HepG2 (cell line): ENCODE results near the gene TMEM269. TPM values are rescaled to one million over a fixed set of nuclear protein-coding genes. Genes with fewer than 3 reads are reported as not detected.
A peak's percentile ranks its signal among the peaks of the same experiment; 100 is the strongest.

Experiments used
- CAMTA2 ChIP-seq: sonication (generic); formaldehyde crosslinking; IDR thresholded peaks from 2 replicates; pipeline ENCODE4 v1.4.0; 2020; ENCODE audit warnings: mild to moderate bottlenecking, missing genetic modification reagents, borderline replicate concordance
- CREB1 ChIP-seq, 2 experiments: fragments of 450-650 bp in 1 of 2; IDR thresholded peaks; 2 replicates each; pipeline ENCODE4 v1.6.1; 2016 to 2017; ENCODE audit warnings: control low read depth in 1 of 2, mild to moderate bottlenecking in 1 of 2, missing compliant biosample characterization in 1 of 2, missing genetic modification characterization in 1 of 2
- FOSL2 ChIP-seq: sonication (generic); formaldehyde crosslinking; IDR thresholded peaks from 2 replicates; pipeline ENCODE4 v1.4.0; 2020; ENCODE audit warnings: missing genetic modification reagents
- FOXM1 ChIP-seq: sonication (generic); formaldehyde crosslinking; IDR thresholded peaks from 2 replicates; pipeline ENCODE4 v1.5.0; 2020; ENCODE audit warnings: missing genetic modification reagents
- JUNB ChIP-seq: sonication (generic); formaldehyde crosslinking; IDR thresholded peaks from 2 replicates; pipeline ENCODE4 v1.8.0; 2022; ENCODE audit warnings: missing genetic modification reagents, mild to moderate bottlenecking, borderline replicate concordance
- MYC ChIP-seq: sonication (generic); formaldehyde crosslinking; IDR thresholded peaks from 2 replicates; pipeline ENCODE4 v1.9.0; 2021; ENCODE audit warnings: missing genetic modification reagents, borderline replicate concordance
- NFIB ChIP-seq: sonication (generic); formaldehyde crosslinking; IDR thresholded peaks from 2 replicates; pipeline ENCODE4 v1.9.0; 2021; ENCODE audit warnings: missing genetic modification reagents, mild to moderate bottlenecking, borderline replicate concordance
- RAD51 ChIP-seq: fragments of 450-650 bp; IDR thresholded peaks from 2 replicates; pipeline ENCODE4 v1.6.1; 2016; ENCODE audit warnings: borderline replicate concordance
- REXO4 ChIP-seq: sonication (generic); formaldehyde crosslinking; IDR thresholded peaks from 2 replicates; pipeline ENCODE4 v1.8.0; 2022; ENCODE audit warnings: missing genetic modification reagents, mild to moderate bottlenecking, borderline replicate concordance
- RXRA ChIP-seq: sonication (generic); formaldehyde crosslinking; IDR thresholded peaks from 2 replicates; pipeline ENCODE4 v1.5.1; 2020; ENCODE audit warnings: missing genetic modification reagents
- SIX1 ChIP-seq: sonication (generic); formaldehyde crosslinking; IDR thresholded peaks from 2 replicates; pipeline ENCODE4 v1.4.0; 2020; ENCODE audit warnings: missing genetic modification reagents, borderline replicate concordance
- STAG1 ChIP-seq: sonication (generic); formaldehyde crosslinking; IDR thresholded peaks from 2 replicates; pipeline ENCODE4 v1.4.0; 2020; ENCODE audit warnings: missing genetic modification reagents
- XRCC5 ChIP-seq: fragments of 200-400 bp; formaldehyde crosslinking; optimal IDR thresholded peaks from 2 replicates; pipeline ENCODE3; 2017; ENCODE audit warnings: mild to moderate bottlenecking, low read length
- YY1 ChIP-seq: IDR thresholded peaks from 2 replicates; pipeline ENCODE4 v1.6.1; 2011; ENCODE audit warnings: low read length, low read depth, moderate library complexity, mild to moderate bottlenecking; ENCODE audit not compliant: insufficient read depth, insufficient replicate concordance
- ZNF143 ChIP-seq: sonication (generic); formaldehyde crosslinking; IDR thresholded peaks from 2 replicates; pipeline ENCODE4 v1.4.0; 2020; ENCODE audit warnings: missing genetic modification reagents
- ZNF207 ChIP-seq: fragments of 450-650 bp; IDR thresholded peaks from 2 replicates; pipeline ENCODE4 v1.6.1; 2016; ENCODE audit warnings: antibody characterized with exemption, borderline replicate concordance
- ZNF264 ChIP-seq: sonication (generic); formaldehyde crosslinking; IDR thresholded peaks from 2 replicates; pipeline ENCODE4 v1.4.0; 2020; ENCODE audit warnings: missing genetic modification reagents
- ZNF431 ChIP-seq: sonication (generic); formaldehyde crosslinking; IDR thresholded peaks from 2 replicates; pipeline ENCODE4 v1.9.0; 2022; ENCODE audit warnings: missing genetic modification reagents, low read depth, mild to moderate bottlenecking, borderline replicate concordance
- ZNF549 ChIP-seq: sonication (generic); formaldehyde crosslinking; IDR thresholded peaks from 2 replicates; pipeline ENCODE4 v1.5.0; 2020; ENCODE audit warnings: missing genetic modification reagents
- ZNF674 ChIP-seq: sonication (generic); formaldehyde crosslinking; IDR thresholded peaks from 2 replicates; pipeline ENCODE4 v1.5.0; 2020; ENCODE audit warnings: low read depth, mild to moderate bottlenecking, missing genetic modification reagents
- ZNF75D ChIP-seq: sonication (generic); formaldehyde crosslinking; IDR thresholded peaks from 2 replicates; pipeline ENCODE4 v1.8.1; 2023; ENCODE audit warnings: missing genetic modification reagents, mild to moderate bottlenecking, borderline replicate concordance
- polyA plus RNA-seq, 8 experiments: library from polyadenylated mRNA; depleted of rRNA in 3 of 8; stranded (reverse) in 7 of 8; unstranded in 1 of 8; fragments of >200 nt; fragmentation: Illumina TruSeq in 4 of 8; extraction: Trizol in 4 of 8; gene quantifications; 2 replicates each; pipeline versions ENCODE4 v1.2.1 to v1.2.3, GENCODE V29; 2011 to 2016; ENCODE audit warnings: low read depth in 4 of 8, missing spikeins in 1 of 8, mixed read lengths in 1 of 8; ENCODE audit not compliant: insufficient read depth in 1 of 8
- total RNA-seq, 5 experiments: library from RNA; depleted of rRNA; stranded (reverse); fragments of >200 nt; fragmentation: Illumina TruSeq; extraction: Trizol; gene quantifications; 2 replicates each; pipeline ENCODE4 v1.2.3, GENCODE V29; 2016; ENCODE audit warnings: low read depth in 1 of 5
- TF ChIP-seq, protein P1 (sequence below): sonication (generic); formaldehyde crosslinking; IDR thresholded peaks from 2 replicates; pipeline ENCODE4 v1.9.0; 2022; ENCODE audit warnings: missing genetic modification reagents, mild to moderate bottlenecking, borderline replicate concordance
- TF ChIP-seq, protein P2 (sequence below): sonication (generic); formaldehyde crosslinking; conservative IDR thresholded peaks from 2 replicates; pipeline ENCODE4 v1.4.0; 2020; ENCODE audit warnings: mild to moderate bottlenecking, missing genetic modification reagents, moderate library complexity

The TMEM269 gene
- total and polyA plus RNA-seq, 2 of the 13 experiments (the other 11 are each of a cell fraction or from before 2014, with no cell fraction given) = 0.15 to 0.21 TPM

DNA sequence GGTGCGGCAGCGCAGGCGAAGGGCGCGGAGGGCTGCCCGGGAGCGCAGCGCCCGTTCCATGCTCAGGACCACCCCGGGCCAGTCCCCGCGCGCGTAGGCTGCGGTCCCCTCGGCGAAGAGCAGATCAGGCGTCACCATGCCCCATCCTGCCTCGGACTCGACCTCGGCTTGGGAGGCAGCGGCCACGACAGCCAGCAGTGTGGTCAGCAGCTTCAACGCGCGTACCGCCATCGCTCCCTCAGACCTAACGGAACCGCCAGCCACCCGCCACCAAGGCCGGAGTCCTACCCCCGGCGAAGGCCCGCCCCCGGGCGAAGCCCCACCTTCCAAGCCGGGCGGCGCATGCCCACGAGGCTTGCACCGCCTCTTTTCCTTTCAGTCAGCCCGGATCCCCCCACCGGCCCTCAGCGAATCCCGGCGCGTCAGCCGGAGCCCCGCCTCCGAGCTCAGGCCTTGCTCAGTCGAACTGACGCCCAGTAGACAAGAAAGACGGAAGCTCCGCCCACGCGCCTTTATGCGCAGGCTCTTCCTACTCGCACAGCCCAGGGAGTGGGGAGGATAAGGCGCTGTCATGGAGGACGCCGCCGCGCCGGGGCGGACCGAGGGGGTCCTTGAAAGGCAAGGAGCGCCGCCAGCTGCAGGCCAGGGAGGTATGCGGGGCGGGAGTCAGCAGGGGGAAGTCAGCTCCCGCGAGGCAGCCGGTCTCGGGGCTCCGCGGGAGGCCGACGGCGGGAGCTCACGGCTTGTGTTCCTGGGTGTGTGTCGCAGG lies 17.9 kb upstream of the TMEM269 start, which contains the start of the genes C1orf50 and P3H1 (continued):
- TF ChIP-seq XRCC5 (no peak), SIX1 (CRISPR knock-in tag) (no peak), CREB1 (IDR thresholded peaks at IDR 0.05) (peak; percentile 66), CREB1 (CRISPR knock-in tag; IDR thresholded peaks at IDR 0.05) (peak; percentile 66; the same call in 1 of the 2 replicates), REXO4 (CRISPR knock-in tag) (no peak), ZNF75D (no peak), RXRA (CRISPR knock-in tag) (peak; percentile 24; the same call in 1 of the 2 replicates), FOSL2 (CRISPR knock-in tag) (peak; percentile 28; the same call in 1 of the 2 replicates), ZNF207 (no peak), YY1 (peak; percentile 68), ZNF264 (peak; percentile 70; the same call in 1 of the 2 replicates), MYC (peak; percentile 69), FOXM1 (0 out of 2 replicates have a peak, but pooled peaks have one; percentile 35), ZNF431 (CRISPR knock-in tag) (no peak), RAD51 (no peak), JUNB (CRISPR knock-in tag) (no peak), STAG1 (CRISPR knock-in tag) (no peak), ZNF674 (0 out of 2 replicates have a peak, but pooled peaks have one; percentile 41), ZNF143 (CRISPR knock-in tag) (no peak), NFIB (no peak), CAMTA2 (no peak), ZNF549 (no peak; the same call in 1 of the 2 replicates)
- TF ChIP-seq, protein P1, sequence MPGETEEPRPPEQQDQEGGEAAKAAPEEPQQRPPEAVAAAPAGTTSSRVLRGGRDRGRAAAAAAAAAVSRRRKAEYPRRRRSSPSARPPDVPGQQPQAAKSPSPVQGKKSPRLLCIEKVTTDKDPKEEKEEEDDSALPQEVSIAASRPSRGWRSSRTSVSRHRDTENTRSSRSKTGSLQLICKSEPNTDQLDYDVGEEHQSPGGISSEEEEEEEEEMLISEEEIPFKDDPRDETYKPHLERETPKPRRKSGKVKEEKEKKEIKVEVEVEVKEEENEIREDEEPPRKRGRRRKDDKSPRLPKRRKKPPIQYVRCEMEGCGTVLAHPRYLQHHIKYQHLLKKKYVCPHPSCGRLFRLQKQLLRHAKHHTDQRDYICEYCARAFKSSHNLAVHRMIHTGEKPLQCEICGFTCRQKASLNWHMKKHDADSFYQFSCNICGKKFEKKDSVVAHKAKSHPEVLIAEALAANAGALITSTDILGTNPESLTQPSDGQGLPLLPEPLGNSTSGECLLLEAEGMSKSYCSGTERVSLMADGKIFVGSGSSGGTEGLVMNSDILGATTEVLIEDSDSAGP = peak; percentile 76
- TF ChIP-seq, protein P2, sequence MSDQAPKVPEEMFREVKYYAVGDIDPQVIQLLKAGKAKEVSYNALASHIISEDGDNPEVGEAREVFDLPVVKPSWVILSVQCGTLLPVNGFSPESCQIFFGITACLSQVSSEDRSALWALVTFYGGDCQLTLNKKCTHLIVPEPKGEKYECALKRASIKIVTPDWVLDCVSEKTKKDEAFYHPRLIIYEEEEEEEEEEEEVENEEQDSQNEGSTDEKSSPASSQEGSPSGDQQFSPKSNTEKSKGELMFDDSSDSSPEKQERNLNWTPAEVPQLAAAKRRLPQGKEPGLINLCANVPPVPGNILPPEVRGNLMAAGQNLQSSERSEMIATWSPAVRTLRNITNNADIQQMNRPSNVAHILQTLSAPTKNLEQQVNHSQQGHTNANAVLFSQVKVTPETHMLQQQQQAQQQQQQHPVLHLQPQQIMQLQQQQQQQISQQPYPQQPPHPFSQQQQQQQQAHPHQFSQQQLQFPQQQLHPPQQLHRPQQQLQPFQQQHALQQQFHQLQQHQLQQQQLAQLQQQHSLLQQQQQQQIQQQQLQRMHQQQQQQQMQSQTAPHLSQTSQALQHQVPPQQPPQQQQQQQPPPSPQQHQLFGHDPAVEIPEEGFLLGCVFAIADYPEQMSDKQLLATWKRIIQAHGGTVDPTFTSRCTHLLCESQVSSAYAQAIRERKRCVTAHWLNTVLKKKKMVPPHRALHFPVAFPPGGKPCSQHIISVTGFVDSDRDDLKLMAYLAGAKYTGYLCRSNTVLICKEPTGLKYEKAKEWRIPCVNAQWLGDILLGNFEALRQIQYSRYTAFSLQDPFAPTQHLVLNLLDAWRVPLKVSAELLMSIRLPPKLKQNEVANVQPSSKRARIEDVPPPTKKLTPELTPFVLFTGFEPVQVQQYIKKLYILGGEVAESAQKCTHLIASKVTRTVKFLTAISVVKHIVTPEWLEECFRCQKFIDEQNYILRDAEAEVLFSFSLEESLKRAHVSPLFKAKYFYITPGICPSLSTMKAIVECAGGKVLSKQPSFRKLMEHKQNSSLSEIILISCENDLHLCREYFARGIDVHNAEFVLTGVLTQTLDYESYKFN (CRISPR knock-in tag) = peak; percentile 41
